Ascending aorta (tissue), 2 donors: ENCODE data around the gene TPM1. TPM values are rescaled to one million over a fixed set of nuclear protein-coding genes. Genes with fewer than 3 reads are reported as not detected.

Experiments
- DNase-seq, 2 donors: peaks; one replicate each; pipeline ENCODE4 v3.0.0-alpha.2; 2019; ENCODE audit warnings: low spot score in 2 of 2
- H3K27ac ChIP-seq, 2 donors: fragments of 200-600 bp; sonication (generic); one replicate each; pipeline ENCODE4 v1.5.1; 2016 to 2017; ENCODE audit warnings: mild to moderate bottlenecking in 1 of 2
- H3K27me3 ChIP-seq: fragments of 200-600 bp; sonication (generic); one replicate; pipeline ENCODE4 v1.5.1; 2017
- H3K36me3 ChIP-seq, 2 donors: fragments of 200-600 bp; sonication (generic); one replicate each; pipeline ENCODE4 v1.5.1; 2016
- H3K4me1 ChIP-seq, 2 donors: fragments of 200-600 bp; sonication (generic); one replicate each; pipeline ENCODE4 v1.5.1; 2016 to 2017; ENCODE audit warnings: mild to moderate bottlenecking in 1 of 2
- H3K4me3 ChIP-seq, 2 donors: fragments of 200-600 bp; sonication (generic); one replicate each; pipeline ENCODE4 v1.5.1; 2016 to 2017; ENCODE audit warnings: mild to moderate bottlenecking in 1 of 2
- H3K9me3 ChIP-seq, 2 donors: fragments of 200-600 bp; sonication (generic); one replicate each; pipeline ENCODE4 v1.5.1; 2016
- CTCF ChIP-seq, 3 experiments: fragments of 200-600 bp in 2 of 3; fragments of 450-650 bp in 1 of 3; sonication (generic) in 2 of 3; IDR thresholded peaks; one replicate each; pipeline ENCODE4 v1.5.1; 2016 to 2019; ENCODE audit warnings: antibody characterized with exemption in 3 of 3, mild to moderate bottlenecking in 1 of 3, moderate library complexity in 1 of 3
- intact Hi-C: fragments of 100-400 bp; cut with DNase I; formaldehyde crosslinking; loops from one replicate; pipeline ENCODE4 v1.15.1; 2023
- total RNA-seq: library from RNA; depleted of rRNA; stranded (reverse); fragments of >200 nt; gene quantifications from one replicate; pipeline ENCODE4 v1.1.0, GENCODE V29; 2016

TPM1 gene
- total RNA-seq, 1 donor from 2014 or later: 813 TPM

GRCh38 chr15:63077952-63078351, 35.4 kb downstream of the TPM1 start:
- no peak for DNase-seq
- TF ChIP-seq CTCF (IDR thresholded peaks at IDR 0.05): no peak
- Histone ChIP-seq H3K27me3 (no peaks in the 10 kb centered on the region), H3K36me3 (no peaks in the 10 kb centered on the region), H3K9me3 (no peaks in the 10 kb centered on the region), H3K4me3 (no peak overlapping the region), H3K4me1 (peaks cover 0 to 4% of the 10 kb centered on the region in 2 donors), H3K27ac (no peak overlapping the region)
- intact Hi-C loops: no loop called here

GRCh38 chr15:63079947-63080626, 37.5 kb downstream of the TPM1 start:
- no peaks in the 10 kb centered on the region for H3K27me3 ChIP-seq
- intact Hi-C loops: no loop called here
- DNase-seq: no peak
- no peaks in the 10 kb centered on the region for H3K36me3 ChIP-seq
- no peaks in the 10 kb centered on the region for H3K9me3 ChIP-seq
- H3K27ac ChIP-seq: no peak overlapping the region
- peaks cover 0 to 4% of the 10 kb centered on the region in 2 donors for H3K4me1 ChIP-seq
- no peak overlapping the region for H3K4me3 ChIP-seq
- no peak for TF ChIP-seq CTCF (IDR thresholded peaks at IDR 0.05)

DNA sequence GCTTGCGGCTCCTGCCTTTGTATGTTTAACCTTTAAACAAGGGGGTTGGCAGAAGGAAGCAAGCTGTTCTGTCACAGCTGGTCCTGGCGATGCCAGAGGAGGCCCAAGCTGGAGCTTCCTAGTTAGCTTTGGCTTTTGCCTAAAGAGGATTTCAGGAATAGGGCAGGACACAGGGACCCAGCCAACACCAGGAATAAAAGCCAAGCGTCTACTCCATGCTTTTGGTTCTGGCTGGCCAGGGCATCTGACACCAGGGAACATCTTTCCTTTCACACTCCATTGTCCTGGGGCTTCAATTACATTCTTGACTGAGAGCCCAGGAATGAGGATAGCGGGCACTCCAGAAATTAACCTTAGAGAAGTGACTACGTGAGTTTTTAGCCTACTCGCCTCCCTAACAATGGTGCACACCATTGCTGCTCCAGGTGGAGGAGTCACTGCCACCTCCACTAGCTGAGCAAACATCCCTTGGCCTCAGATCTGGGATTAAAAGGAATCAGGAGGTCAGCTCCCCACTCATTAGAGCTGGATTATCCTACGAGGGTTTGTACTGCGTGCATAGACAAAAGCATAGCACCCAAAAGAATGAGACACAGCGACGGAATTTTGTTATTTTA, 38.2 kb downstream of the TPM1 start:
- intact Hi-C loops: no loop called here
- no peak for TF ChIP-seq CTCF (IDR thresholded peaks at IDR 0.05)
- Histone ChIP-seq H3K36me3 (no peaks in the 10 kb centered on the region), H3K4me1 (peaks cover 0 to 3% of the 10 kb centered on the region in 2 donors), H3K27me3 (no peaks in the 10 kb centered on the region), H3K4me3 (no peak overlapping the region), H3K27ac (no peak overlapping the region), H3K9me3 (no peaks in the 10 kb centered on the region)
- DNase-seq: no peak

DNA sequence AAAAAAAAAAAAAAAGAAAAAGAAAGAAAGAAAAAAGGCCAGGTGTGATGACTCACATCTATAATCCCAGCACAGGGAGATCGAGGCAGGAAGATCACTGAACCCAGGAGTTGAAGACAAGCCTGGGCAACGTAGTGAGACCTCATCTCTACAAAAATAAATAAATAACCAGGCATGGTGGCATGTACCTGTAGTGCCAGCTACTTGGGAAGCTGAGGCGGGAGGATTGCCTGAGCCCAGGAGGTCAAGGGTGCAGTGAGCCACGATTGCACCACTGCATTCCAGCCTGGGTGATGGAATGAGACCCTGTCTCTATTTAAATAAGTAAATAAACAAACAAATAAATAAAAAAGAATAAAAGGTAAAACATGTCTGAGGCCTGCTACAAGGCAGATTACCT, 39.8 kb downstream of the TPM1 start:
- Histone ChIP-seq H3K27me3 (no peaks in the 10 kb centered on the region), H3K27ac (no peak overlapping the region), H3K9me3 (no peaks in the 10 kb centered on the region), H3K36me3 (no peaks in the 10 kb centered on the region), H3K4me3 (no peak overlapping the region), H3K4me1 (no peaks in the 10 kb centered on the region)
- TF ChIP-seq CTCF (IDR thresholded peaks at IDR 0.05): no peak
- no peak for DNase-seq
- intact Hi-C loops: no loop called here

- DNase-seq: no peak
- Histone ChIP-seq H3K9me3 (no peaks in the 10 kb centered on the region), H3K4me1 (no peaks in the 10 kb centered on the region), H3K4me3 (no peak overlapping the region), H3K36me3 (no peaks in the 10 kb centered on the region), H3K27me3 (no peaks in the 10 kb centered on the region), H3K27ac (no peak overlapping the region)
- intact Hi-C loops: no loop called here
- no peak for TF ChIP-seq CTCF (IDR thresholded peaks at IDR 0.05)
Measured at GRCh38 chr15:63083044-63083443, 40.5 kb downstream of the TPM1 start.
